Measurements from ENCODE around the gene DNAAF9. TPM values are rescaled to one million over a fixed set of nuclear protein-coding genes. Genes with fewer than 3 reads are reported as not detected.
"Not testable (repeated sequence)": the region's sequence is repeated elsewhere in the genome, so short reads cannot be mapped to it uniquely, and the experiment has no call there.

Gene DNAAF9
- polyA plus RNA-seq (2013, experiment 1 of 2; ENCODE audit: insufficient read length): 12.4 TPM
- polyA plus RNA-seq (2013, experiment 2 of 2; ENCODE audit: insufficient read length): 12.1 TPM

- peak; percentile 62 for DNase-seq
Observed at GRCh38 chr20:3407040-3407770, at the start of gene DNAAF9. Gene DNAAF9, minus strand, starts transcription at chr20:3407669. Its CDS starts 112 bp downstream, at chr20:3407557.

DNA sequence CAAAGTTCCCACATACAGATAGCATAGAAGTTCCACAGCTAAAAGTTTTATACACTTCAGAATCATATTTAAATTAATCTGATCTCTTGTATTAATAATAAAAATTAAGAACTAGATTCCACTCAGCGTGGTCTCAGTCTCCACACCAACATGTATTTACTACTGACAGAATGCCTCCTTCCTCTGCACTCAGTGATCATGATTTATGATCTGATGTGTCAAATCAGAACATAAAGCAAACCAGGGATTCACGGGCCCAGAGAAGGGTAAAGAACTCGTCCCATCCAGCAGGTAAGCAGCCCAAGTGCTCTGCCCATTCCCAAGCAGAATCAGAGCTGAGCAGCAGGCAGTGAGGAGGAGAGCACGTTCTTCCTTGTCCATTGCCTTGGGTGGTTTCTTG, 49.2 kb upstream of the DNAAF9 start:
- no peak for DNase-seq

- no peak for DNase-seq
Observed at GRCh38 chr20:3454831-3455230, 47.4 kb upstream of the DNAAF9 start.

DNA sequence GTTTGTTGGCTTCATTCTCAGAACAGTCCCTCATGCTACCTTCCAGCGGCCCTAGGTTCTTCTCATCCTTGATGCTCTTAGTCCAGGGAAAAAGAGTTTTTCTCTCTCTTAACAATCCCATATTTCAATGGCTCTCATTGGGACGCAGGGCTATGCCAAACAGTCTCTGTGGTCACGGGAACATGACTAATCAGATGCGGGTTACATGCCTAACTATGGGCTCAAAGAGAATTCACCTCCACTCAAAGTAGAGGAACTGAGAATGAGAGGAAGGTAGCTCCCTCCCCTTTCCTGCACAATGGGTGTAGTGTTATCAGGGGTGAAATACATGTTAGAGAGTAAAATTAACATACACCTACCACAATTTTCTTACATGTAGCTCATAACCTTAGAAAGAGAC, 45.2 kb upstream of the DNAAF9 start:
- no peak for DNase-seq

DNA sequence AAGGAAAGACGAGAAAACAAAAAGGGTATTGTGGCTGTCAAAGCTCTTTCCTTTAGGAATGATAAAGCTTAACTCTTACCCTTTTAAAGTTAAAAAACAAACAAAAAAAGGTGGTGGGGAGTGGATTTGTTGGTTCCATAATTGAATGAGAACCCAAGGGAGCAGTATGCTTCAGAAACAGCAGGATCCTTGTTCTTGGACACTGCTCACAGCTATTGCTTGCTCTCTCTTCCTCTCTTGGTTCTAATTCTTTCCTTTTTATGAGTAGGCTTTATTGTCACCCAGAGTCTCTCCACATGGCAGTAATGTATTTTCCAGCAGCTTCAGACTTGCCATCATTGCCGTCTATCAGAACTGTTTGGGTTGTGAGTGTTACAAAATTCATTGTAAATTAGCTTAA, 44.7 kb upstream of the DNAAF9 start:
- DNase-seq: no peak

- DNase-seq: no peak
Observed at GRCh38 chr20:3449319-3449718, 41.9 kb upstream of the DNAAF9 start.

- no peak for DNase-seq
Observed at GRCh38 chr20:3447321-3447720, 39.9 kb upstream of the DNAAF9 start.

- no peak for DNase-seq
Observed at GRCh38 chr20:3446779-3447178, 39.3 kb upstream of the DNAAF9 start.

GRCh38 chr20:3436864-3437574, 29.6 kb upstream of the DNAAF9 start:
- no peak for DNase-seq

DNA sequence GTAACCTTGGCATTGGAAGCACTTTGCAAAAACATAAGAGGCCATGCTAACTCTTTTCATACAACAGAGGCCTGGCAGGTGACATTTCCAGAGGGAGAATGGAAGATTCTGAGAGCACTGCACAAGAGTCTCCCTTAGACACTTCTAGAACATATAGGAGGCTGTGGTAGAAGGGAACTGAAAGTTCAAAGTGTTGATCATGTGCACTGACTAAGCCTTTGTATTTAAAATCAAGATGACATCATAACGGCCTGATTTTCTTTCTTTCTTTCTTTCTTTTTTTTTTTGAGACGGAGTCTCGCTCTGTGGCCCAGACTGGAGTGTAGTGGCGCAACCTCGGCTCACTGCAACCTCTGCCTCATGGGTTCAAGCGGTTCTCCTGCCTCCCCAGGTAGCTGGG, 26.8 kb upstream of the DNAAF9 start:
- DNase-seq: no peak

DNA sequence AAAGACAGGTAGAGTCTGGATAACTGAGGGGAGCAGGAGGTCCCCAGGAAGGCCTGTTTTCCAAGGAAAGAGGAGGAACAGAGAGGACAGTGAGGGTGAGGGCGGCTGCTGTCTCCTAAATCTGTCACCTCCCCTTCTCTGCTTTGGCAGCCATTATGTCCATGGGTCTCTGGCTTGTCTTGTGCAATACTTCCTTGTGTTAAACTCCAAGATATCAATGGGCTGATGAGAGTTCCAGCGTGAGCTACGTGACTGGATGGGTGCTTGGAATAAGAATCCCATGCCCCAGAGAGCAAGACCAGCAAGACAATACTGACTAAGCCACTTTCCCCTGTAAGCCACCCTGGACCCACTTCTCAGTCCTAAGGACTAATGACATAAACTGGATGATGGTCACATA, 26.3 kb upstream of the DNAAF9 start:
- DNase-seq: no peak

DNA sequence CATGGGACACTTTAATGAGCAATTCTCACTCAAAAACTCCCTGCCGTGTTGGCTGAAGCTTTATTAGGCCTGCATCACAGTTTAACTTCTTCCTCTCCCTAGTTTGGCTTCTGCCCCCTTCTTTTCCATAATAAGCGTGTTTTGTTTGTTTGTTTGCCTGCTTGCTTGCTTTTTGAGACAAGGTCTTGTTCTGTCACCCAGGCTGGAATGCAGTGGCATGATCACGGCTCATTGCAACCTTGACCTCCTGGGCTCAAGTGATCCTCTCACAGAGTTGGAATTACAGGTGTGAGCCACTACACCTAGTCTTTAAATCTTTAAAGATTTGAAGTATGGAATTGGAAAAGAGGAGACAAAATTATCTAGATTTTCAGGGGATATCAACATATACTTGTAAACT, 25.4 kb upstream of the DNAAF9 start:
- no peak for DNase-seq

GRCh38 chr20:3431109-3431508, 23.6 kb upstream of the DNAAF9 start:
- peak; percentile 8 for DNase-seq

DNA sequence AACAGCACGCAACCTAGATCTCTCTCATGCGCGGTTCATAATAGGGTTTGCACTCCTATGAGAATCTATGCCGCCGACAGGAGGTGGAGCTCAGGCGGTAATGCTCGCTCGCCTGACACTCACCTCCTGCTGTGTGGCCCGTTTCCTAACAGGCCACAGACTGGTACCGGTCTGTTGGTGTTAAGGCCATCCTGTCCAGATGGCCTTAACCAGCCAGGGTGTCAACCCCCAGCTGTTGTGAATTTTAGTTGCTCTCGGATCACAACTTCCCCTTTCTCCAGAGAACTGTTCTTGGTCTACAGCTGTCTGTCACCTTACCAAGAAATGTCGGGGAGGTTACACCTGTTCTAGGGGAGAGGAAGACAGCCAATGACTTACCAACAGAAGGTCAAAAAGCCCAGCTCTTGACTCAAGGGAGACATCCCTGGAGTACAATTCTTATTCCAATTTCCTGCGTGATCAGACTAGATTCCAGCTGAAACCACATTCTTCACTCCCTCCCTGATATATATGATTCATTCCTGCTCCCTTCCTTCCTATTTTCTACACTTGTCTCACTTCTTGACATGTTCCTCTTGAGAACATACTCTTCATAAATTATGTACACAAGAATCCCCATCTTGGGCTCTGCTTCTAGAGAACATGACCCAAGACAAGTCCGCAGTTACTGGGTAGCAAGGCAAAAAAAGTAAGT, 23.1 kb upstream of the DNAAF9 start:
- DNase-seq: no peak

DNA sequence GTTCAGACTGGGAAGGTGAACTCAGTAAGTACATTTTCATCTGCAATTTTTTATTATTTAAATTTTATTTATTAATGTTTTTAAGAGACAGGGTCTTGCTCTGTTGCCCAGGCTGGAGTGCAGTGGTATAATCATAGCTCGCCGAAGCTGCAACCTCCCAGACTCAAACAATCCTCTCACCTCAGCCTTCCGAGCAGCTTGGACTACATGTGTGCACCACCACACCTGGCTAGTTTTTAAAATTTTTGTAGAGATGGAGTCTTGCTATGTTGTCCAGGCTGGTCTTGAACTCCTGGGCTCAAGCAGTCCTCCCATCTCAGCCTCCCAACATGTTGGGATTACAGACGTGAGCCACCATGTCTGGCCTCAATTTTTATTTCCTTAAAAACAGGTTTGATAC, 19.3 kb upstream of the DNAAF9 start:
- not testable (repeated sequence) for DNase-seq

DNA sequence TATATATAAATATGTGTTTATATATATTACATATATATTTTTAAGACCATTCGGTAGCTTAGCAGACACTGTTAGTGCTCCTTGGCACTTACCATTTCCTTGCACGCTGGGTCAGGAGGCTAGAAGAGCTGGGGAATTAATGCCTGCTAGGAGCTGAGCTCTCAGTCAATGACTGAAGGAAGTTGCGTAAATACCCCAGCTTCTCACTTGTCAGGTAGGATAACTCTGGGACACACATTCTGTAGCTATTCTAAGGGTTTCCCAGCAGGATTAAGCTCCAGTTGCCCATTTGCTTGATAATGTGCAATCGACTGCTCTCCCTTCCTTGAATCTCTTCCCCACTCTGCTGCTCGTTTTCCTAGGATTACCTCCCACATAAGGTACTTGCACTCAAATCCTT, 15.7 kb upstream of the DNAAF9 start:
- no peak for DNase-seq

DNA sequence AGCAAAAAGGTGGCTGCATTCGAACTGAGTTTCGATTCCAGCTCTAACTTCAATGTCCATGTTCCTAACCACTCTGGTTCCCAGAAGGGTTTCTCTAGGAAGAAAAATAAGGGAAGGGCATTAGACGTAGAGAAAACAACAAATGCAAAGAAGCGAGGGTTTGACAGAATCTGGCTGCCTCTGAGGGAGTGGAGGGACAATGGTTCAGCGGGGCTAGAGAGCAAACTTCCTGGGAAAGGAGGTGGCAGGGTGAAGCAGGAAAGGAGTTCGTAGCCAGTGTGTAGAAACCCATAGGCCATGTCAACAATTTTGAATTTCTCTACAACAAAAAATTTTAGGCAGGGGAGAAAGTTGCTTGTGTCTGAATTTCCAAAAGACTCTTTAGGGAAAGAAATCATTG, 14.5 kb upstream of the DNAAF9 start:
- DNase-seq: no peak

GRCh38 chr20:3420211-3420707, 12.8 kb upstream of the DNAAF9 start:
- peak; percentile 60 for DNase-seq

DNA sequence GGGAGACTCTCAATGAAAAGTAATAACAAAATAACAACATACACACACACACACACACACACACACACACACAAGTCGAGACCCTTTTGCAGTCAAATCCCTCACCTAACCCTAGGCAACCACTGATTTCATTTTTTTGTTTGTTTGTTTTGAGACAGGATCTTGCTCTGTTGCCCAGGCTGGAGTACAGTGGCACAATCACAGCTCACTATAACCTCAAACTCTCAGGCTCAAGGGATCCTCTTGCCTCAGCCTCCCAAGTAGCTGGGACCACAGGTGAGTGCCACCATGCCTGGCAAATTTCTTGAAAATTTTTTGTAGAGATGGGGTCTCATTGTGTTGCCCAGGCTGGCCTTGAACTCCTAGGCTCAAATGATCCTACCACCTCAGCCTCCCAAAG, 10.7 kb upstream of the DNAAF9 start:
- not testable (repeated sequence) for DNase-seq

DNA sequence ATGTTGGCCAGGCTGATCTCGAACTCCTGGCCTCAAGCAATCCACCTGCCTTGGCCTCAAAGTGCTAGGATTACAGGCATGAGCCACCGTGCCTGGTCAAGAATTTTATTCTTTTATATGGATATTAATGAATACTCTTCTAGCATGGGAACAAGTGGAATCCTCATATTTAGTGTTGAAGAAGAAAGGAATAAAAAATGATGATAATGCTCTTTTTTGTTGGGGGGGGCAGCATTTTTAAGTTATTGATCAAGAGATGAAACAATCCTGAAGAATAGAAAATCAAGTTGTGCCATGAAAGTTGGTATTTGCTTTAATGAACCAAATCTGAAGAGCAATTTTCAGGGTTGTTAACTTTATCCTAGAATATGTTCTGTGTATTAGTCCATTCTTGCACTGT, 6.7 kb upstream of the DNAAF9 start:
- DNase-seq: no peak

- DNase-seq: no peak
Observed at GRCh38 chr20:3413393-3413889, 6.0 kb upstream of the DNAAF9 start.

- no peak for DNase-seq
Observed at GRCh38 chr20:3412600-3413392, 5.3 kb upstream of the DNAAF9 start.
